HG02870 (cell line): ENCODE results near the gene TMPRSS6.

Experiments
- ATAC-seq: cut with Tn5 transposase; IDR thresholded peaks from one replicate; pipeline ENCODE4 v1.9.1; 2021; ENCODE audit warnings: mild to moderate bottlenecking, moderate library complexity; ENCODE audit not compliant: unreplicated experiment

Gene TMPRSS6

DNA sequence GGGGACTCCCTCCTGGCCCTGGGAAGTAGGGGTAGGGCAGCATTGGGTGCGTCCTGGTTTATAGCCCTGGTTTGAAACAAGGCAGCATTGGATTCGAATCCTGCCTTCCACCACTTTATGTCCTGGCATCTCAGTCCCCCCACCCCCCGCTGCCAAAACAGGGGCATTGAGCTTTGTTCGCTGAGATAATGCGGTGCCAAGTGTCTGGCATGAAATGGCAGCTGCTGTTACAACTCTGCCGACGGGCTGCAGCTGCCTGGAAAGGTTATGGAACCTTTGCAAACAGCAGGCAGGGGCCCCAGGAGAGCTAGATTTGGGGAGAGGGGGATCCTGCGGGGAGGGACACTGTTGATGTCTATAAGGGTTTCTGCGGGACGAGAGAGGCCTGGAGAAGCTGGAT lies 92.2 kb downstream of the TMPRSS6 start:
- no peak for ATAC-seq

- no peak for ATAC-seq
Observed at GRCh38 chr22:37016134-37016910, 93.2 kb downstream of the TMPRSS6 start.

GRCh38 chr22:37015587-37015878 lies 94.0 kb downstream of the TMPRSS6 start:
- no peak for ATAC-seq
